Measurements from ENCODE around the gene SWSAP1.

SWSAP1 gene

DNA sequence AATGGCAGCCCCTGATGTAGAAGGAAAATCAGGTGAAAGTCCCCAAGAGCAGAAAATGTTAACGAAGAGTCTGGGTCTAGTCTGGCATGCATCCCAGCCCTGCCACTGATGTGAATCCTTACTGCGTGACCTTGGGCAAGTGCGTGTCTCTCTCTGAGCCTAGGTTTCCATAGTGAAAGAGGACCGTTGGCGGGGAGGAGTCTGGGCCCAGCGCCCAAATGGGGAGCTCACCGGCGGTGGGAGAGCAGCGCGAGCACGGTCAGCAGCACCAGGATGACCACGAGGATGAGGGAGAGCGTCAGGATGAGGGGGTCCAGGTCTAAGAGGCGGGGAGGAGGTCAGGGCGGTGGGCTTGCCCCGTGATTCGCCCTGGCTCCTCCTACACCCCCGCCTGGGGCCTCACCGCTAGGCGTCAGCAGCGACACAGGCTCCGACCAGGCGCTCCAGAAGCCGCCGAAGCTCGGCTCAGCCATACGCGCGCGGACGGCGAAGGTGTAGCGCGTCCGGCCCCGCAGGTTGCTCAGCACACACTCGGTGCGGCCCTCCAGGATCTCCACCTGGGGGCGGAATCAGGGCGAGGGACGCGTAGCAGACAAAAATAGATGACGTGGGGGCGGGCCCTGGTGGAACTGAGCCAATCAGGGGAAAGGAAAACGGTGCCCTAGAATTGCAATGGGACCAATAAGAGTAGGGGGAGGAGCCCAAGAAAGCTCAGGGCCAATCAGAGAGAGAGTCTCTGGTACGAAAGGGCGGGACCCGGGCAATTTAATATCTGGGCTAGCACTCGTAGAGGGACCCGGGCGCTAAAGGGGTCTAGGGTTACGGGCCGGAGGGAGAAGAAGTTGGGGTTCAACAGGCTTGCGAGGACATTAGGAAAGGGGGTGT, 6.4 kb downstream of the SWSAP1 start (continued):
- TF ChIP-seq TRIM28 (IDR thresholded peaks at IDR 0.05; ENCODE audit: borderline replicate concordance, low read length) (no peak), ZNF658 (tag by site-specific recombination; IDR thresholded peaks at IDR 0.05) (no peak), ZNF146 (tag by site-specific recombination; IDR thresholded peaks at IDR 0.05) (no peak), ZBTB8A (tag by site-specific recombination; IDR thresholded peaks at IDR 0.05) (peak; percentile 95), ZNF292 (tag by site-specific recombination; IDR thresholded peaks at IDR 0.05; ENCODE audit: borderline replicate concordance, low read depth) (no peak), ZBTB49 (tag by site-specific recombination; IDR thresholded peaks at IDR 0.05; ENCODE audit: low read depth) (no peak), ZNF24 (tag by site-specific recombination; IDR thresholded peaks at IDR 0.05) (no peak), KLF7 (tag by site-specific recombination; IDR thresholded peaks at IDR 0.05; ENCODE audit: borderline replicate concordance) (no peak), ZNF488 (tag by site-specific recombination; IDR thresholded peaks at IDR 0.05) (no peak; the same call in 1 of the 2 replicates), ZNF354C (tag by site-specific recombination; IDR thresholded peaks at IDR 0.05; ENCODE audit: borderline replicate concordance, low read depth) (no peak), ZNF19 (tag by site-specific recombination; IDR thresholded peaks at IDR 0.05; ENCODE audit: low read depth) (no peak), PRDM10 (tag by site-specific recombination; IDR thresholded peaks at IDR 0.05) (peak; percentile 40), ZNF560 (tag by site-specific recombination; IDR thresholded peaks at IDR 0.05; ENCODE audit: borderline replicate concordance) (no peak), REPIN1 (tag by site-specific recombination; IDR thresholded peaks at IDR 0.05; ENCODE audit: low read depth) (no peak), KLF10 (tag by site-specific recombination; IDR thresholded peaks at IDR 0.05) (no peak), ZNF529 (tag by site-specific recombination; IDR thresholded peaks at IDR 0.05; ENCODE audit: insufficient replicate concordance) (no peak), SALL2 (tag by site-specific recombination; IDR thresholded peaks at IDR 0.05; ENCODE audit: borderline replicate concordance) (no peak), YY1 (tag by site-specific recombination; IDR thresholded peaks at IDR 0.05) (peak; percentile 12; the same call in 1 of the 2 replicates), IKZF3 (tag by site-specific recombination; IDR thresholded peaks at IDR 0.05) (no peak), ZNF266 (tag by site-specific recombination; IDR thresholded peaks at IDR 0.05; ENCODE audit: low read depth) (no peak), ZNF621 (tag by site-specific recombination; IDR thresholded peaks at IDR 0.05) (no peak), ZNF776 (tag by site-specific recombination; IDR thresholded peaks at IDR 0.05; ENCODE audit: borderline replicate concordance) (no peak), ZNF274 (IDR thresholded peaks at IDR 0.05; ENCODE audit: low read length) (no peak), ZNF274 (tag by site-specific recombination; IDR thresholded peaks at IDR 0.05; ENCODE audit: borderline replicate concordance) (no peak), ZNF514 (tag by site-specific recombination; IDR thresholded peaks at IDR 0.05) (no peak), ZNF391 (tag by site-specific recombination; IDR thresholded peaks at IDR 0.05; ENCODE audit: borderline replicate concordance, low read depth) (no peak), ZNF544 (tag by site-specific recombination; IDR thresholded peaks at IDR 0.05) (no peak), ZNF423 (tag by site-specific recombination; IDR thresholded peaks at IDR 0.05) (no peak)
- TF ChIP-seq, protein P1, sequence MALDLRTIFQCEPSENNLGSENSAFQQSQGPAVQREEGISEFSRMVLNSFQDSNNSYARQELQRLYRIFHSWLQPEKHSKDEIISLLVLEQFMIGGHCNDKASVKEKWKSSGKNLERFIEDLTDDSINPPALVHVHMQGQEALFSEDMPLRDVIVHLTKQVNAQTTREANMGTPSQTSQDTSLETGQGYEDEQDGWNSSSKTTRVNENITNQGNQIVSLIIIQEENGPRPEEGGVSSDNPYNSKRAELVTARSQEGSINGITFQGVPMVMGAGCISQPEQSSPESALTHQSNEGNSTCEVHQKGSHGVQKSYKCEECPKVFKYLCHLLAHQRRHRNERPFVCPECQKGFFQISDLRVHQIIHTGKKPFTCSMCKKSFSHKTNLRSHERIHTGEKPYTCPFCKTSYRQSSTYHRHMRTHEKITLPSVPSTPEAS (tag by site-specific recombination; IDR thresholded peaks at IDR 0.05) = no peak
